ENCODE data around the gene ASXL3. TPM values are rescaled to one million over a fixed set of nuclear protein-coding genes. Genes with fewer than 3 reads are reported as not detected.

The ASXL3 gene
- total and polyA plus RNA-seq, 5 experiments from 2014 or later: not detected

GRCh38 chr18:33751613-33752221 is 173.7 kb downstream of the ASXL3 start:
- POLR2A ChIA-PET: no interaction called here
- H3K27me3 Mint-ChIP-seq: no peaks in the 10 kb centered on the region
- no peaks in the 10 kb centered on the region for H3K4me1 Mint-ChIP-seq
- peaks cover 0 to 7% (median 0%) of the 10 kb centered on the region in 9 donors for H3K9me3 Mint-ChIP-seq
- DNase-seq (no peak), ATAC-seq (no peak)
- no peaks in the 10 kb centered on the region for H3K36me3 Mint-ChIP-seq
- H3K4me3 Mint-ChIP-seq: no peak overlapping the region
- H3K27ac Mint-ChIP-seq: no peak overlapping the region

- no peak for ATAC-seq
- H3K36me3 Mint-ChIP-seq: no peaks in the 10 kb centered on the region
These were observed 177.4 kb downstream of the ASXL3 start for GRCh38 chr18:33755391-33755790.

GRCh38 chr18:33755931-33756560 is 178.0 kb downstream of the ASXL3 start:
- POLR2A ChIA-PET: no interaction called here
- H3K9me3 Mint-ChIP-seq: peaks cover 0 to 11% (median 4%) of the 10 kb centered on the region in 9 donors
- H3K4me3 Mint-ChIP-seq: no peak overlapping the region
- H3K4me1 Mint-ChIP-seq: no peaks in the 10 kb centered on the region
- H3K36me3 Mint-ChIP-seq: no peaks in the 10 kb centered on the region
- H3K27ac Mint-ChIP-seq: no peak overlapping the region
- H3K27me3 Mint-ChIP-seq: no peaks in the 10 kb centered on the region
- DNase-seq (no peak), ATAC-seq (no peak)

More at GRCh38 chr18:33755391-33755790, 177.4 kb downstream of the ASXL3 start:
- no peak overlapping the region for H3K27ac Mint-ChIP-seq
- H3K4me3 Mint-ChIP-seq: no peak overlapping the region
- no peaks in the 10 kb centered on the region for H3K4me1 Mint-ChIP-seq
- POLR2A ChIA-PET: no interaction called here
- no peaks in the 10 kb centered on the region for H3K27me3 Mint-ChIP-seq
- peaks cover 0 to 11% (median 4%) of the 10 kb centered on the region in 9 donors for H3K9me3 Mint-ChIP-seq
- no peak for DNase-seq

- peaks cover 0 to 11% (median 4%) of the 10 kb centered on the region in 9 donors for H3K9me3 Mint-ChIP-seq
- H3K4me1 Mint-ChIP-seq: no peaks in the 10 kb centered on the region
- no peak for DNase-seq
- no peaks in the 10 kb centered on the region for H3K27me3 Mint-ChIP-seq
- no peak overlapping the region for H3K4me3 Mint-ChIP-seq
- no peaks in the 10 kb centered on the region for H3K36me3 Mint-ChIP-seq
- H3K27ac Mint-ChIP-seq: no peak overlapping the region
- POLR2A ChIA-PET: no interaction called here
- no peak for ATAC-seq
These were observed 179.0 kb downstream of the ASXL3 start for GRCh38 chr18:33757037-33757436.

GRCh38 chr18:33761363-33761762 is 183.3 kb downstream of the ASXL3 start:
- no peak for ATAC-seq
- no peaks in the 10 kb centered on the region for H3K36me3 Mint-ChIP-seq
- POLR2A ChIA-PET: no interaction called here

GRCh38 chr18:33781429-33781828 is 203.4 kb downstream of the ASXL3 start:
- Mint-ChIP-seq H3K27me3 (no peaks in the 10 kb centered on the region), H3K9me3 (peaks cover 2 to 20% (median 11%) of the 10 kb centered on the region in 9 donors), H3K27ac (no peak overlapping the region), H3K36me3 (no peaks in the 10 kb centered on the region), H3K4me3 (no peak overlapping the region), H3K4me1 (no peaks in the 10 kb centered on the region)
- DNase-seq: no peak
- ATAC-seq: no peak
- POLR2A ChIA-PET: no interaction called here

More at GRCh38 chr18:33761363-33761762, 183.3 kb downstream of the ASXL3 start:
- Mint-ChIP-seq H3K9me3 (peaks cover 0 to 11% (median 3%) of the 10 kb centered on the region in 9 donors), H3K27ac (no peak overlapping the region), H3K27me3 (no peaks in the 10 kb centered on the region), H3K4me3 (no peak overlapping the region), H3K4me1 (no peaks in the 10 kb centered on the region)
- DNase-seq: no peak

Other genes starting within 250 kb of the ASXL3 start
- gene CCDC178, start 137.5 kb upstream of the ASXL3 start, total RNA-seq: not detected
- gene CCDC178, start 137.5 kb upstream of the ASXL3 start, polyA plus RNA-seq: not detected